Amniotic stem cell (primary cell): ENCODE data around the gene HPRT1.
"Not testable (repeated sequence)": the region's sequence is repeated elsewhere in the genome, so short reads cannot be mapped to it uniquely, and the experiment has no call there.

Experiments used
- DNase-seq: peaks from one replicate; lab custom pipeline; 2025; lab: John Stamatoyannopoulos, UW

Gene HPRT1

GRCh38 chrX:134460005-134460861 lies at the start of gene HPRT1:
TSS of gene HPRT1 (plus strand) at chrX:134460165. CDS start at chrX:134460312, 147 bp downstream.
- peak; percentile 19 for DNase-seq

- DNase-seq, result no peak
These were observed 43.9 kb upstream of the HPRT1 start for GRCh38 chrX:134416087-134416486.

GRCh38 chrX:134418317-134419113 lies 41.5 kb upstream of the HPRT1 start:
- DNase-seq, result no peak

- DNase-seq, result no peak
These were observed 40.2 kb upstream of the HPRT1 start for GRCh38 chrX:134419784-134420183.

GRCh38 chrX:134423606-134424005 lies 36.4 kb upstream of the HPRT1 start:
- no peak for DNase-seq

GRCh38 chrX:134426281-134426680 lies 33.7 kb upstream of the HPRT1 start:
- no peak for DNase-seq

GRCh38 chrX:134431894-134432293 lies 28.1 kb upstream of the HPRT1 start:
- DNase-seq, result no peak

- DNase-seq, result no peak
These were observed 24.1 kb upstream of the HPRT1 start for GRCh38 chrX:134435894-134436293.

- DNase-seq, result no peak
These were observed 16.9 kb upstream of the HPRT1 start for GRCh38 chrX:134443020-134443419.

GRCh38 chrX:134443461-134443860 lies 16.5 kb upstream of the HPRT1 start:
- DNase-seq, result no peak

GRCh38 chrX:134444681-134445080 lies 15.3 kb upstream of the HPRT1 start:
- no peak for DNase-seq

GRCh38 chrX:134452596-134452995 lies 7.4 kb upstream of the HPRT1 start:
- no peak for DNase-seq

GRCh38 chrX:134453631-134454030 lies 6.3 kb upstream of the HPRT1 start:
- no peak for DNase-seq

- DNase-seq, result no peak
These were observed 5.5 kb upstream of the HPRT1 start for GRCh38 chrX:134454506-134454905.

GRCh38 chrX:134457708-134458107 lies 2.3 kb upstream of the HPRT1 start:
- no peak for DNase-seq

GRCh38 chrX:134459683-134460004 lies 321 bp upstream of the HPRT1 start:
- no peak for DNase-seq

GRCh38 chrX:134460862-134461220 lies 876 bp downstream of the HPRT1 start:
- no peak for DNase-seq

GRCh38 chrX:134461437-134461836 lies 1.5 kb downstream of the HPRT1 start:
- no peak for DNase-seq

GRCh38 chrX:134462927-134463326 lies 3.0 kb downstream of the HPRT1 start:
- no peak for DNase-seq

- not testable (repeated sequence) for DNase-seq
These were observed 4.5 kb downstream of the HPRT1 start for GRCh38 chrX:134464453-134464852.

- no peak for DNase-seq
These were observed 9.5 kb downstream of the HPRT1 start for GRCh38 chrX:134469486-134469885.

GRCh38 chrX:134470013-134470412 lies 10.0 kb downstream of the HPRT1 start:
- no peak for DNase-seq

- no peak for DNase-seq
These were observed 12.1 kb downstream of the HPRT1 start for GRCh38 chrX:134472041-134472440.
